ENCODE results near the gene TEAD1. TPM values are rescaled to one million over a fixed set of nuclear protein-coding genes. Genes with fewer than 3 reads are reported as not detected.

The TEAD1 gene
- polyA plus RNA-seq, 1 experiment = 79.2 TPM

GRCh38 chr11:12704049-12704448 lies 29.8 kb downstream of the TEAD1 start:
- Histone ChIP-seq H3K27me3 (ENCODE audit: control insufficient read depth, insufficient read depth, low read length) (no peaks in the 10 kb centered on the region), H3K4me3 (ENCODE audit: low read depth, low read length) (no peak overlapping the region), H3K36me3 (ENCODE audit: control insufficient read depth, insufficient read depth, low read length) (peaks cover 3% of the 10 kb centered on the region; the same call in 1 of the 2 replicates)
- ChIA-PET CTCF (interaction anchor here (1.1 kb wide), 1 partner anchor 9 kb away, joined by 3 read pairs; no protein-coding TSS in a partner anchor), POLR2A (no interaction called here)
- no peak for DNase-seq (ENCODE audit: low read depth)
- no peak for TF ChIP-seq CTCF (IDR thresholded peaks at IDR 0.05; ENCODE audit: insufficient read depth, low read depth, low read length)

- H3K4me3 ChIP-seq (ENCODE audit: low read depth, low read length) = no peak overlapping the region
- POLR2A ChIA-PET = no interaction called here
- no peak for TF ChIP-seq CTCF (IDR thresholded peaks at IDR 0.05; ENCODE audit: insufficient read depth, low read depth, low read length)
- DNase-seq (ENCODE audit: low read depth) = no peak
- H3K27me3 ChIP-seq (ENCODE audit: control insufficient read depth, insufficient read depth, low read length) = no peaks in the 10 kb centered on the region
- CTCF ChIA-PET = interaction anchor here (0.6 kb wide), 1 partner anchor 302 kb away, joined by 3 read pairs; no protein-coding TSS in a partner anchor
- peaks cover 3% of the 10 kb centered on the region; the same call in 1 of the 2 replicates for H3K36me3 ChIP-seq (ENCODE audit: control insufficient read depth, insufficient read depth, low read length)
Measured at GRCh38 chr11:12705874-12706273, 31.7 kb downstream of the TEAD1 start.

GRCh38 chr11:12706545-12707499 lies 32.6 kb downstream of the TEAD1 start:
- H3K4me3 ChIP-seq (ENCODE audit: low read depth, low read length) = no peak overlapping the region
- ChIA-PET POLR2A (no interaction called here), CTCF (interaction anchor here (0.6 kb wide), 2 partner anchors 19 to 303 kb away, joined by 3 read pairs; no protein-coding TSS in a partner anchor)
- TF ChIP-seq CTCF (IDR thresholded peaks at IDR 0.05; ENCODE audit: insufficient read depth, low read depth, low read length) = no peak
- no peaks in the 10 kb centered on the region for H3K27me3 ChIP-seq (ENCODE audit: control insufficient read depth, insufficient read depth, low read length)
- no peak for DNase-seq (ENCODE audit: low read depth)
- peaks cover 3% of the 10 kb centered on the region; the same call in 1 of the 2 replicates for H3K36me3 ChIP-seq (ENCODE audit: control insufficient read depth, insufficient read depth, low read length)

- Histone ChIP-seq H3K27me3 (ENCODE audit: control insufficient read depth, insufficient read depth, low read length) (no peaks in the 10 kb centered on the region), H3K4me3 (ENCODE audit: low read depth, low read length) (no peak overlapping the region), H3K36me3 (ENCODE audit: control insufficient read depth, insufficient read depth, low read length) (peaks cover 3% of the 10 kb centered on the region; the same call in 1 of the 2 replicates)
- no peak for DNase-seq (ENCODE audit: low read depth)
- ChIA-PET CTCF (interaction anchor here (1.4 kb wide), 1 partner anchor 181 kb away, joined by 3 read pairs; no protein-coding TSS in a partner anchor), POLR2A (no interaction called here)
- no peak for TF ChIP-seq CTCF (IDR thresholded peaks at IDR 0.05; ENCODE audit: insufficient read depth, low read depth, low read length)
Measured at GRCh38 chr11:12707500-12707880, 33.3 kb downstream of the TEAD1 start.

- TF ChIP-seq CTCF (IDR thresholded peaks at IDR 0.05; ENCODE audit: insufficient read depth, low read depth, low read length) = no peak
- POLR2A ChIA-PET = no interaction called here
Measured at GRCh38 chr11:12711496-12711895, 37.3 kb downstream of the TEAD1 start.

More at GRCh38 chr11:12711496-12711895, 37.3 kb downstream of the TEAD1 start:
- H3K27me3 ChIP-seq (ENCODE audit: control insufficient read depth, insufficient read depth, low read length) = no peaks in the 10 kb centered on the region
- DNase-seq (ENCODE audit: low read depth) = no peak
- peaks cover 1% of the 10 kb centered on the region; the same call in 1 of the 2 replicates for H3K36me3 ChIP-seq (ENCODE audit: control insufficient read depth, insufficient read depth, low read length)
- CTCF ChIA-PET = no interaction called here
- H3K4me3 ChIP-seq (ENCODE audit: low read depth, low read length) = no peak overlapping the region

Measured in BJ (cell line).